Measurements from ENCODE around the gene NSDHL. TPM values are rescaled to one million over a fixed set of nuclear protein-coding genes. Genes with fewer than 3 reads are reported as not detected.

Gene NSDHL
- total RNA-seq, 1 donor from 2014 or later = 10.4 TPM

- Histone ChIP-seq H3K9ac (ENCODE audit: low read depth in 1 of 3, low read length in 3 of 3) (no peak overlapping the region), H3K27me3 (ENCODE audit: control insufficient read depth in 3 of 3, insufficient read depth in 3 of 3, low read length in 3 of 3) (peaks cover 0 to 25% (median 12%) of the 10 kb centered on the region in 3 donors), H3K4me1 (ENCODE audit: control insufficient read depth in 3 of 3, insufficient read depth in 3 of 3, low read length in 3 of 3) (no peaks in the 10 kb centered on the region), H3K9me3 (ENCODE audit: control insufficient read depth in 3 of 3, low read length in 3 of 3) (no peaks in the 10 kb centered on the region), H3K27ac (ENCODE audit: low read depth, low read length) (no peak overlapping the region), H3K4me3 (ENCODE audit: low read length in 3 of 3) (no peak overlapping the region), H3K36me3 (ENCODE audit: control insufficient read depth in 3 of 3, insufficient read depth in 3 of 3, low read length in 3 of 3) (no peaks in the 10 kb centered on the region)
Observed at GRCh38 chrX:152892499-152892898, 61.6 kb downstream of the NSDHL start.

- Histone ChIP-seq H3K4me3 (ENCODE audit: low read length in 3 of 3) (no peak overlapping the region), H3K9ac (ENCODE audit: low read depth in 1 of 3, low read length in 3 of 3) (no peak overlapping the region), H3K9me3 (ENCODE audit: control insufficient read depth in 3 of 3, low read length in 3 of 3) (no peaks in the 10 kb centered on the region), H3K4me1 (ENCODE audit: control insufficient read depth in 3 of 3, insufficient read depth in 3 of 3, low read length in 3 of 3) (no peaks in the 10 kb centered on the region), H3K36me3 (ENCODE audit: control insufficient read depth in 3 of 3, insufficient read depth in 3 of 3, low read length in 3 of 3) (no peaks in the 10 kb centered on the region), H3K27me3 (ENCODE audit: control insufficient read depth in 3 of 3, insufficient read depth in 3 of 3, low read length in 3 of 3) (peaks cover 0 to 25% (median 12%) of the 10 kb centered on the region in 3 donors), H3K27ac (ENCODE audit: low read depth, low read length) (no peak overlapping the region)
Observed at GRCh38 chrX:152892999-152893891, 62.4 kb downstream of the NSDHL start.

DNA sequence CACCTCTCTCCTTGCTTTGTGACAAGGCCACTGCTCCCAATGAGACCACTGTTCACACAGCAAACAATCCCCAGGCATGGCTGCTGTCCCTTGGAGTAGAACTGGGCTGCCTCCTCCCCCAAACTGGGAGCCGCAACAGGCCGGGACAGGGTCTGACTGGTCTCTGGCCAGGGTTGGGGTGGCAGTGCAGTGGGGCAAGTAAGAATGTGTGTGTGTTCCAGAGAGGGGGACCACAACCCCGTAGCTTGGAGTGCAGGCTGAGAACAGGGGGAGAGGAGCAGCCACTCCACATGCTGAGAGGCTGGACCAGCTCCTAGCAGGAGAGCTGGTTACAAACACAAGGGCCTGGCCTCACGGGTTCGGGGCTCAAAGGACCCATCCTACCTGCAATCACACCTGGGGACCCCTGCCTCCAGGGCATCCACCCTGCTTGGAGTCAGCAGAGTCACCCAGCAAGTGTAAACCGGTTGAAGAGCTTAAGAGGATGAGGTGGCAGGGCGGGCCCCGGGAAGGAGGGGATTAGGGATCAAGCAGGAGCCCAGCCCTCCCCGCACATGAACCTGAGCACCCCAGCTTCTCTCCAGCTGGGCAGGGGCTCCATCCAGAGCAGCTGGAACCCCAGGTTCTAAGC, 63.2 kb downstream of the NSDHL start:
- no peak overlapping the region for H3K4me3 ChIP-seq (ENCODE audit: low read length in 3 of 3)
- no peak overlapping the region for H3K9ac ChIP-seq (ENCODE audit: low read depth in 1 of 3, low read length in 3 of 3)
- H3K4me1 ChIP-seq (ENCODE audit: control insufficient read depth in 3 of 3, insufficient read depth in 3 of 3, low read length in 3 of 3) = no peaks in the 10 kb centered on the region
- H3K9me3 ChIP-seq (ENCODE audit: control insufficient read depth in 3 of 3, low read length in 3 of 3) = no peaks in the 10 kb centered on the region
- peaks cover 7 to 30% (median 16%) of the 10 kb centered on the region in 3 donors for H3K27me3 ChIP-seq (ENCODE audit: control insufficient read depth in 3 of 3, insufficient read depth in 3 of 3, low read length in 3 of 3)
- no peaks in the 10 kb centered on the region for H3K36me3 ChIP-seq (ENCODE audit: control insufficient read depth in 3 of 3, insufficient read depth in 3 of 3, low read length in 3 of 3)
- no peak overlapping the region for H3K27ac ChIP-seq (ENCODE audit: low read depth, low read length)

GRCh38 chrX:152895121-152895520, 64.3 kb downstream of the NSDHL start:
- H3K9me3 ChIP-seq (ENCODE audit: control insufficient read depth in 3 of 3, low read length in 3 of 3) = no peaks in the 10 kb centered on the region
- H3K27me3 ChIP-seq (ENCODE audit: control insufficient read depth in 3 of 3, insufficient read depth in 3 of 3, low read length in 3 of 3) = peaks cover 7 to 30% (median 9%) of the 10 kb centered on the region in 3 donors
- H3K4me1 ChIP-seq (ENCODE audit: control insufficient read depth in 3 of 3, insufficient read depth in 3 of 3, low read length in 3 of 3) = no peaks in the 10 kb centered on the region
- no peak overlapping the region for H3K9ac ChIP-seq (ENCODE audit: low read depth in 1 of 3, low read length in 3 of 3)
- no peak overlapping the region for H3K4me3 ChIP-seq (ENCODE audit: low read length in 3 of 3)
- H3K27ac ChIP-seq (ENCODE audit: low read depth, low read length) = no peak overlapping the region
- H3K36me3 ChIP-seq (ENCODE audit: control insufficient read depth in 3 of 3, insufficient read depth in 3 of 3, low read length in 3 of 3) = no peaks in the 10 kb centered on the region

GRCh38 chrX:152895724-152896420, 65.0 kb downstream of the NSDHL start:
- Histone ChIP-seq H3K36me3 (ENCODE audit: control insufficient read depth in 3 of 3, insufficient read depth in 3 of 3, low read length in 3 of 3) (no peaks in the 10 kb centered on the region), H3K9me3 (ENCODE audit: control insufficient read depth in 3 of 3, low read length in 3 of 3) (no peaks in the 10 kb centered on the region), H3K9ac (ENCODE audit: low read depth in 1 of 3, low read length in 3 of 3) (no peak overlapping the region), H3K4me1 (ENCODE audit: control insufficient read depth in 3 of 3, insufficient read depth in 3 of 3, low read length in 3 of 3) (no peaks in the 10 kb centered on the region), H3K4me3 (ENCODE audit: low read length in 3 of 3) (no peak overlapping the region), H3K27me3 (ENCODE audit: control insufficient read depth in 3 of 3, insufficient read depth in 3 of 3, low read length in 3 of 3) (peaks cover 7 to 37% (median 12%) of the 10 kb centered on the region in 3 donors), H3K27ac (ENCODE audit: low read depth, low read length) (no peak overlapping the region)

DNA sequence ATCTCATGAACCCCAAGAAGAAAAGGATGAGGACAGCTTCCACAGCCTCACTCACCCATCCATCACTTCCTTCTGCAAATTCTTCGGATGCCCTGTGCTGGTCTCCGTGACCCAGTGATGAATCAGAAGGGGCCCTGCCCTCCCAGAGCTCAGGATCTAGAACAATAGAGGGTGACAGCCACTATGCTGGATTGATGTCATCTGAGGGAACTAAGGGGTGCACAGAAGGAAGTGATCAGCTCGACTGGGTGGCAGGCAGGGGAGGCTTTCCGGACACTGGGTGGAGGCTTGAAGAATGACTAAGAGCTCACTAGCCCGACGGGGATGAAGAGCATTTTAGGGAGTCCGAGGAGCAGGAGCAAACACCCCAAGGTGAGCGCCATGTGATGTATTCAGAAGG, 65.6 kb downstream of the NSDHL start:
- peaks cover 7 to 38% (median 12%) of the 10 kb centered on the region in 3 donors for H3K27me3 ChIP-seq (ENCODE audit: control insufficient read depth in 3 of 3, insufficient read depth in 3 of 3, low read length in 3 of 3)

GRCh38 chrX:152897222-152898131, 66.6 kb downstream of the NSDHL start, which contains the start of gene ZNF185:
Gene ZNF185, plus strand, starts transcription at chrX:152898067. Its CDS starts 16,423 bp downstream, at chrX:152914490.
- peaks cover 7 to 39% (median 12%) of the 10 kb centered on the region in 3 donors for H3K27me3 ChIP-seq (ENCODE audit: control insufficient read depth in 3 of 3, insufficient read depth in 3 of 3, low read length in 3 of 3)
- no peak within 1 kb of the TSS for H3K9ac ChIP-seq (ENCODE audit: low read depth in 1 of 3, low read length in 3 of 3)

More for the DNA sequence above, 65.6 kb downstream of the NSDHL start:
- Histone ChIP-seq H3K27ac (ENCODE audit: low read depth, low read length) (no peak overlapping the region), H3K4me1 (ENCODE audit: control insufficient read depth in 3 of 3, insufficient read depth in 3 of 3, low read length in 3 of 3) (no peaks in the 10 kb centered on the region), H3K36me3 (ENCODE audit: control insufficient read depth in 3 of 3, insufficient read depth in 3 of 3, low read length in 3 of 3) (no peaks in the 10 kb centered on the region), H3K9ac (ENCODE audit: low read depth in 1 of 3, low read length in 3 of 3) (no peak overlapping the region), H3K4me3 (ENCODE audit: low read length in 3 of 3) (no peak overlapping the region), H3K9me3 (ENCODE audit: control insufficient read depth in 3 of 3, low read length in 3 of 3) (no peaks in the 10 kb centered on the region)

GRCh38 chrX:152898442-152898841, 67.6 kb downstream of the NSDHL start:
- H3K9me3 ChIP-seq (ENCODE audit: control insufficient read depth in 3 of 3, low read length in 3 of 3) = no peaks in the 10 kb centered on the region
- H3K27me3 ChIP-seq (ENCODE audit: control insufficient read depth in 3 of 3, insufficient read depth in 3 of 3, low read length in 3 of 3) = peaks cover 7 to 37% (median 12%) of the 10 kb centered on the region in 3 donors
- H3K9ac ChIP-seq (ENCODE audit: low read depth in 1 of 3, low read length in 3 of 3) = no peak overlapping the region
- no peak overlapping the region for H3K4me3 ChIP-seq (ENCODE audit: low read length in 3 of 3)
- no peak overlapping the region for H3K27ac ChIP-seq (ENCODE audit: low read depth, low read length)
- H3K36me3 ChIP-seq (ENCODE audit: control insufficient read depth in 3 of 3, insufficient read depth in 3 of 3, low read length in 3 of 3) = no peaks in the 10 kb centered on the region
- H3K4me1 ChIP-seq (ENCODE audit: control insufficient read depth in 3 of 3, insufficient read depth in 3 of 3, low read length in 3 of 3) = no peaks in the 10 kb centered on the region

More at GRCh38 chrX:152897222-152898131, 66.6 kb downstream of the NSDHL start, which contains the start of gene ZNF185:
- no peak within 1 kb of the TSS for H3K27ac ChIP-seq (ENCODE audit: low read depth, low read length)
- no peaks in the 10 kb centered on the region for H3K4me1 ChIP-seq (ENCODE audit: control insufficient read depth in 3 of 3, insufficient read depth in 3 of 3, low read length in 3 of 3)
- H3K4me3 ChIP-seq (ENCODE audit: low read length in 3 of 3) = no peak within 1 kb of the TSS
- no peaks in the 10 kb centered on the region for H3K36me3 ChIP-seq (ENCODE audit: control insufficient read depth in 3 of 3, insufficient read depth in 3 of 3, low read length in 3 of 3)
- no peaks in the 10 kb centered on the region for H3K9me3 ChIP-seq (ENCODE audit: control insufficient read depth in 3 of 3, low read length in 3 of 3)
